NK-92 (cell line): ENCODE data around the gene VSX2.

Experiments
- DNase-seq: peaks from one replicate; lab custom pipeline; 2025; ENCODE audit not compliant: unreplicated experiment; lab: John Stamatoyannopoulos, UW

Gene VSX2

GRCh38 chr14:74238974-74239847 is at the start of gene VSX2:
VSX2 (plus strand) TSS chr14:74239449; CDS start chr14:74239562, 113 bp downstream.
- DNase-seq: no peak

DNA sequence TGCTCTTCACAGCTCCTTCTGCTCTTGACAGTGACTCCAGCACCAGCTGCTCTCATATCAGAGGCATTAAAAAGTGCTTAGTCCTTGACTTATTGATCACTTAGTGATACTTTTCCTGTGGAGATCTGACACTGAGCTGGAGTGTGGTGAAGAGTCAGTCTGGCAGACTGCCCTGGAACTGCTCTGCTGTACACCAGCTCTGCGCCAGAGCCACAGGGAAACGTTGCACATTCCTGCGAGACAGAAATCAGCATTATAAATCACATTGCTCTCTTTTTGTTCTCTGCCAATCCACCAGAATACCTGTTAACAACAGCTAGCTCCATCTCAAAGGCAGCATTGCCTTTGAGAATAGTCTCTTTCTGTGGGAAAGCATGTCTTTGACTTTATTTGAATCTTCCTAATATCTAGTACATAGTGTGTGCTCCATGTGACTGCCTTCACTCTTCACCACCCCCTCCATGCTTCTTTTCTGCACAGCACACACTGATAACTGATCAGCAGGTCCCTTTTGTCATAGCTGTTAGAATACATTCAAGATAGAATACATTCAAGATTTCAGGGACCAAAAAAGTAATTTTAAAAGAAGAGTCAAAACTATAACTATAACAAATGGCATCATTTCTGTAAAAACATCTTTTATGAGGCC is 48.2 kb upstream of the VSX2 start:
- no peak for DNase-seq

DNA sequence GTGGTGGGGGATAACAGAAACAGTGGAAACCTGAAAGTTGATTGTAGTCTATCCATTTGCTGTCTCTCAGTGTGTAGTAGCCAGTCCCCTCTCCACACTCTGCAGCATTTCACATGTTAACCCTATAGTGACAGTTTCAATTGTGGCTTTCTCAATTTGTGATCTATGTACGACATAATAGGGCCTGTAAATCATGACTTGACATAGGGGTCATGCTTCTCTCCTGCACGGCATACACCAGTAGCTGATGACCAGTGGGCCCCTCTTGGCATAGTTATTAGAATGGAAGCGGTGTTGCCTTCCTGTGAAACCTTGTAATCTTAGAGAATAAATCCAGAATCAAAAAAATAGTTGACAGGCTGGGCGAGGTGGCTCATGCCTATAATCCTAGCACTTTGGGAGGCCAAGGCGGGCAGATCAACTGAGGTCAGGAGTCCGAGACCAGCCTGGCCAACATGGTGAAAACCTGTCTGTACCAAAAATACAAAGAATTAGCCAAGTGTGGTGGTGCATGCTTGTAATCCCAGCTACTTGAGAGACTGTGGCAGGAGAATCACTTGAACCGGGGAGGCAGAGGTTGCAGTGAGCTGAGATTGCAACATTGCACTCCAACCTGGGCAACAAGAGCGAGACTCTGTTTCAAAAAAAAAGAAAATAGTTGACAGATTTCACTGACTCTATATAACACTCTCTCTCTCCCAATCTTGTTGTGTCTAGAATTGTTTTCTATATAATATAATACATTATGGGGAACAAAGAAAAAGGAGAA is 44.6 kb upstream of the VSX2 start:
- DNase-seq: no peak

GRCh38 chr14:74195623-74196022 is 43.6 kb upstream of the VSX2 start:
- no peak for DNase-seq

- DNase-seq: no peak
These were observed 40.6 kb upstream of the VSX2 start for GRCh38 chr14:74198441-74199234.

DNA sequence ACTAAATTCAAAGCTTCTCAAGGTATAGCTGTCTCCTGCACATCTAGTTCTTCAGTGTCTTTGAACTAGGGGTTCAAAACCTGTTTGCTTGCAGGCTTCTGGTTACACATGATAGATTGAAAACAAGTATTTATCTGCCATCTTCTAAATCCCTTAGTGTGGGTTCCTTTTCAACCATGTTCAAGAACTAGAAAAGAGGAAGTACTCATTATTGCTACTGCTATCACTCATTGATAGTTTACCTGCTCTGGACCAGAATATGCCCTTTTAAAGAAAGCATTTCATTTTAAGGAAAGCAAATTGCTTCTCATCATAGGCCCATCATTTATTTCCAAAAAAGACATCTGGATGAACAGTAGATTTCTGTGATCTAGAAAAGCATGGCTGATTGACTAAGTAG is 37.1 kb upstream of the VSX2 start:
- DNase-seq: no peak

DNA sequence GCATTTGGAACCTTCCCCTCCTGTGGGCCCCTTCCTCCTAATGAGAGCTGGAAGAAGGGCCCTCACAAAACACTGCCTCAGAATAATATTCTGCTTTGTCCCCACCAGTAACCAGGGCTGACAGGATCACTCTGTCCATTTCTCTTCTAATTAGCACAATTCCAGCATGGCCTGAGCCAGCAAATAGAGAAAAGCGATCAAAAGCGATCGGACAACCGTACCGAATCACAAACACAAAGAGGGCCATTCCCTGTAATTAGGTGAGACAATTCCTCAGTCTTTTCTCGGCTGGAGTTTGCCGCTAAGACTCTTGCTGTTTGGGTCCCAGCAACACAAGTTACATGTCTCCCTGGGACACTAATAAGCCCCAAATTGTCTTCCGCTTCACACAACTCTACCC is 35.6 kb upstream of the VSX2 start:
- DNase-seq: no peak

- DNase-seq: no peak
These were observed 34.8 kb upstream of the VSX2 start for GRCh38 chr14:74204491-74204890.

DNA sequence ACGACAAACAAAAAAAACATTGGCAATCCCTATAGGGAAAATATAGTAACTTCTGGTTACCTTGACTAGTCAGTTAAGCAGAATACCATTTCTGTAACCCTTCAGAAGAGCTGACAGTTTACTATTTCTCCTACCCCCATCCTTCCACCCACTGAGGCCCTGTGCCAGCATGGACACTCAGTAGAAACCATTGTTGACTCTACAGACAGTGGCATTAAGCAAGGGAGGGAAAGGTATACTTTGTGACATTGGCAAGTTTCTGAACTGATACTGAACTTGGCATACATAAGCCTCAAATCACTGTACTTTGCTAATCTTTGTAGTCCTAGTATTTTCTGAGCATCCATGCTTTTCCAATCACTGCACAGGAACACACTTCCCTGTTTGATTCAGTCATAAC is 33.4 kb upstream of the VSX2 start:
- no peak for DNase-seq

- DNase-seq: no peak
These were observed 31.3 kb upstream of the VSX2 start for GRCh38 chr14:74207943-74208342.

- no peak for DNase-seq
These were observed 30.6 kb upstream of the VSX2 start for GRCh38 chr14:74208642-74209041.

- no peak for DNase-seq
These were observed 27.2 kb upstream of the VSX2 start for GRCh38 chr14:74211945-74212580.

- DNase-seq: no peak
These were observed 25.1 kb upstream of the VSX2 start for GRCh38 chr14:74213907-74214803.

DNA sequence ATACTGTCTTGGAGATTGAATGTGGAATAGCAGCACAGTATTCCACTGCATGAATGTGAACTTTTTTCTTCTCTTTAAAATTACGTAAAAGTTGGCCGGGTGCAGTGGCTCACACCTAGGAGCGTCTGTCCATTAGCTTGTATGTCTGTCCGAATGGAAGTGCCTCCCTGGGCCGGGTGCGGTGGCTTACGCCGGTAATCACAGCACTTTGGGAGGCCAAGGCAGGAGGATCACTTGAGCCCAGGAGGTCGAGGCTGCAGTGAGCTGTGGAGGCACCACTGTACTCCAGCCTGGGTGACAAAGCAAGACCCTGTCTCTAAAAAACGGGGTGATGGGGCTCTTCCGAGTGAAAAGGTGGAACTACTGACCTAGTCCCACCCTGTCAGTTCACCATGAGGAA is 22.6 kb upstream of the VSX2 start:
- DNase-seq: no peak

GRCh38 chr14:74217672-74218448 is 21.4 kb upstream of the VSX2 start:
- no peak for DNase-seq

DNA sequence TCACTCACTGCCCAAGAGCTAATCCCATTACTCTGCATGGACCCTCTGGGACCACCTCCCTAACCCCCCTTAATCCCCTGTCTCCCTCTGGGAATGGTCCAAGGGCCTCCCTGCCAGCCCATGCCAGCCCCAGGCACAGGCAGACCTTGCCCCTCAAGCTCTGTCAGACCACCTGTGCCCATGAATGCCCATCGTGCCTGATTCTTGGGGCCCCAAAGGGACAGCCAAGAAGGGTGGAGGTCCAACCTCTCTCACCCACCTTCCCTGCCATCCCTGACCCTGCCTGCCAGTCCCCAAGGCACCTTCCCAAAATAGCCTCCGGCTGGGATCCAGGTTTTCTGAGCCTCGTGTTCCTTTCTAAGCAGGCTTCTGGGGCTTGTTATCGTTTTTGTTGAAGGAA is 20.8 kb upstream of the VSX2 start:
- DNase-seq: no peak

GRCh38 chr14:74219277-74220205 is 19.7 kb upstream of the VSX2 start:
- no peak for DNase-seq

GRCh38 chr14:74220991-74221390 is 18.3 kb upstream of the VSX2 start:
- DNase-seq: no peak
